NCI-H446 (cell line): ENCODE measurements around the gene TRAF7.

Experiments
- DNase-seq, 2 experiments: peaks; one replicate each; lab custom pipeline; 2025; lab: John Stamatoyannopoulos, UW

The TRAF7 gene

DNA sequence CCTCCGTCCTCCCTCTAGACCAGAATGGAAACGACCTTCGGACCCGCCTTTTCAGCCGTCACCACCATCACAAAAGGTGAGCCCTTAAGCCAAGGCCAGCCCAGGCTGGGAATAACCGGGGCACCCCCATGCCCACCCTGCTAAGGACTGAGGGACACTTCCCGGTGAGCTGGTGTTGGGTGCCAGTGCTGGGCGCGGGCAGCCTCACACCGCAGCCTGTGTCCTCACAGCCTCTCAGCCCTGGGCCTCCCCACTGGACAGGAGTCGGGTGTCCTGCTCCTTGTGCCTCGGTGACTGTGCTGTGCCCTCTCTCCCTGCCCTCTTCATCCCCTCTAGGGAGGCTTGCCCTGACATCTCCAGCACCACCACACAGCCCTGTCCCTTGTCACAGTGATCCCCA is 10.3 kb downstream of the TRAF7 start:
- no peak for DNase-seq

DNA sequence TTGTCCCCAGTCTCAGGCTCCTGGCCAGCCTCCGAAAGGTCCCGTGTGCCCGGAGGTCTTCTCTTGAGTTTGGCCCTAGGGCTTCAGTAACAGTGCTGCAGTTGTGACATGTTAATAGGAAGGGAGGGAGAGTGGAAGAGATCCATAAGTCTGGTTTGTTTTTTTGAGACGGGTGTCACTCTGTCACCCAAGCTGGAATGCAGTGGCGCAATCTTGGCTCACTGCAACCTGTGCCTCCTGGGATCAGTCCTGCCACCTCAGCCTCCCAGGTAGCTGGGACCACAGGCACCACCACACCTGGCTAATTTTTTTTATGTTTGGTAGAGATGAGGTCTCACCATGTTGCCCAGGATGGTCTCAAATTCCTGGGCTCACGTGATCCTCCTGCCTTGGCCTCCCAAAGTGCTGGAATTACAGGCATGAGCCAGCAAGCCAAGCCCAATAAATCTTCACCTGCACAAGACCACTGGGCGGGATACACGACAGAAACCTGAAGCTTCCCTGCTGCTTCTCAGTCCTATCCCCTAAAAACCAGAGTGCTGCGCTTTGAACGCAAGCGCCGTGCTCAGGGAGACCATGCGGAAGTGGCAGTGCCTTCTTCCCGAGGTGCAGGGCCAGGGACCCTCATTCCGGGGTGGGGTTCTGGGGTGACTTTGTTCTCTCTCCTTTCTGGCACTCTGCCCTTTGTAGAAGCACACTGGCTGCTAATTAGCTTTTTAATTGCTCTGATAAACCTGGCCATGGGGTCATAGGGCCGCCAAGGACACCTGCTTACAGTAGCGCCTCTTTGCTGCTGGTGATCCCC is 10.9 kb downstream of the TRAF7 start:
- no peak for DNase-seq

GRCh38 chr16:2167068-2167638 is 11.6 kb downstream of the TRAF7 start:
- no peak for DNase-seq

GRCh38 chr16:2170080-2170479 is 14.5 kb downstream of the TRAF7 start:
- no peak for DNase-seq

- DNase-seq, result no peak
These were observed 15.2 kb downstream of the TRAF7 start for GRCh38 chr16:2170587-2171435.

DNA sequence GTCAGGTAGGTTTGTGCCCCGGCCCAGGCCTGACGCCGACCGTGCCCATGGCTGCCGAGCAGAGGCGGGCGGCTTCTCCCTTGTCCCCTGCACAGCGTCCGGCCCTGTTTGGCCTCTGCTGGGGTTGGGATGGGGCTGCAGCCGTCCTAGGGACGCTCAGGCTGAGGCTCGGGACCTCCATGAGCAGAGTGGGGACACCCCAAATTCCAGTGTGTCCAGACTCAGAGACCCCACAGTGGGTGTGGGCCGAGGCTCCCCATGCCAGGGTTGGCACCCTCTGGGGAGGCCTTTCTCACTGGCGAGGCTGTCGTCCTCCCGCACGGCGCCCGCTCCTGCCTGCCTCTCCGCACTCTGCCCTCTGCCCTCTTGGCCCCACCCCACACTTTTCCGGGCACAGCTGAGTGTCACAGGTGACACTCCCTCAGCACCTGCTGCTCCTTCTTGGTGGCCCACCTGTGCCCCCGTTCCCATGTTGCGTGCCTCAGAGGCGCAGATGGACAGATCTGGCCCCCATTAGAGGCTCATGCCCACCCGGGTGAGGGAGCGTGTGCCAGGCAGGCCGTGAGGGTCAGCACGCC is 16.1 kb downstream of the TRAF7 start:
- no peak for DNase-seq

- DNase-seq, result no peak
These were observed 17.2 kb downstream of the TRAF7 start for GRCh38 chr16:2172688-2173335.

DNA sequence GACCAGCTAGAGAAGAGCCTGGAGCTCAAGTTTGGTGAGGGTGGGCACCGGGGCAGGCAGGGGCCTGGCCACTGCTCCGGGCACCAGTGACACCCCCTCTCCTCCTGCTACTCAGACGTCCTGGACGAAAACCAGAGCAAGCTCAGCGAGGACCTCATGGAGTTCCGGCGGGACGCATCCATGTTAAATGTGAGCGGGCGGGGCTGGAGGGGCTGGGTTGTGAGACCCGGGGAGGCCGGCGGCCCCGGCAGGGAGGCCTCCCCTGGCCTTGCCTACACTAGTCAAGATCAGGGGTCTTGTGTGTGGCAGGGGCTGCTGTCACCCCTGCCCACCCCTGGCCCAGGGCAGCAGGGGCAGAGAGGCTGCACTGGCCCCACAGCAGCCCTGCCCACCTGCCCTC is 17.8 kb downstream of the TRAF7 start:
- DNase-seq, result no peak

DNA sequence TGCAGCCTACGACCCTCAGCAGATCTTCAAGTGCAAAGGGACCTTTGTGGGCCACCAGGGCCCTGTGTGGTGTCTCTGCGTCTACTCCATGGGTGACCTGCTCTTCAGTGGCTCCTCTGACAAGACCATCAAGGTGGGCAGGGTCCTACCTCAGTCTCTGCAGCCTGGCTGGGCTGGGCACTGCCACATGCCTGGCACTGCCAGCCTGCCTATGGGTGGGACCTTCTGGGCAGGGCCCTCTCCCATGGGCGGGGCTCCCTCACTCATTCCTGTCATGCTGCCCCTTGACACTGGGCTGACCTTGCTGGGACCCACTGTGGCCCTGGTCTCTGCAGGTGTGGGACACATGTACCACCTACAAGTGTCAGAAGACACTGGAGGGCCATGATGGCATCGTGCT is 18.3 kb downstream of the TRAF7 start:
- no peak for DNase-seq

DNA sequence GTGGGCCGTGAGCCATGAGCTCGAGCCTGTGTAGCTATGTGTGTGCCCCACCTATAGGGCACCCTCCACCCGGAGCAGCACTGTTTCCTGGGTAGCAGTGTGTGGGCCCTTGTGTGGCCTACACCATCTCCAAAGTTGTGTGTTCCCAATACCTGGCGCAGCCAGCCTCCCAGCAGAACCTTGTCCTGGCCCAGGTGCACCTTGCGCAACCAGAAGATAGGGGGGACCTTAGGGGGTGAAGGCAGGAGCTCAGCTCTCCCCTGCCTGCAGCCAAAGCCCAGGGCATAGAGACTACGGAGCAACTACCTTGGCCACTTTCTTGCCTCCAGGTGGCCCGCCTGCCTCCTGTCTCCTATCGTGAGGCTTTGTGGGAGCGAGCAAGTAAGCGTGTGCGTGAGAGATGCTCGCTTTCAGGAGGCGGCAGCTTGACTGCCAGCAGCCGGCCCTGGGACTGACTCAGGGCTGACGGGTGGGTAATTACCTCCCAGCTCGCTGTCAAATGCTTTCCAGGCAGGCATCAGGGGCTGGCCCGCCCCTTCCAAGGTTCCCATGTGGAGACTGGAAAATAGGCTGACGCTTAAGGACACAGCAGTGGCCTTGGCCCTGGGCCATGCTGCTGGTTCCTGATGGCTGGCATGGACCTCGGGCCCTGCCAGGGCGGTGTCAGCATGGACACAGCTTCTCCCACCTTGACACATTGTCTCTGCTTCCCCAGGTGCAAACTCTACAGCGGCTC is 19.0 kb downstream of the TRAF7 start:
- DNase-seq, result no peak

DNA sequence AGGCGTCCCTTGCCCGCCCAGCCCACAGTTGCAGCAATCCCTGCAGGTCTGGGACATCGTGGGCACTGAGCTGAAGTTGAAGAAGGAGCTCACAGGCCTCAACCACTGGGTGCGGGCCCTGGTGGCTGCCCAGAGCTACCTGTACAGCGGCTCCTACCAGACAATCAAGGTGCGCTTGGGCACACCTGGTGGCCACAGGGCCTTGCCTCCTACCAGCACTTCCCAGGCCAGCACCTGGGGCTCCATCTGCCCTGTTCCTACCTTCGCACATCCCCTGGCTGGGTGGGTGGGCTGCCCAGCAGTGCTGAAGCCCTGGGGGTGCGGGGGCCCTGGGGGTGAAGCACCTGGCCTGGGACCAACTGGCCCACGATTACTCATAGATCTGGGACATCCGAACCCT is 19.9 kb downstream of the TRAF7 start:
- no peak for DNase-seq

- no peak for DNase-seq
These were observed 20.5 kb downstream of the TRAF7 start for GRCh38 chr16:2176047-2176446.

GRCh38 chr16:2177101-2177500 is 21.5 kb downstream of the TRAF7 start:
- DNase-seq, result no peak

DNA sequence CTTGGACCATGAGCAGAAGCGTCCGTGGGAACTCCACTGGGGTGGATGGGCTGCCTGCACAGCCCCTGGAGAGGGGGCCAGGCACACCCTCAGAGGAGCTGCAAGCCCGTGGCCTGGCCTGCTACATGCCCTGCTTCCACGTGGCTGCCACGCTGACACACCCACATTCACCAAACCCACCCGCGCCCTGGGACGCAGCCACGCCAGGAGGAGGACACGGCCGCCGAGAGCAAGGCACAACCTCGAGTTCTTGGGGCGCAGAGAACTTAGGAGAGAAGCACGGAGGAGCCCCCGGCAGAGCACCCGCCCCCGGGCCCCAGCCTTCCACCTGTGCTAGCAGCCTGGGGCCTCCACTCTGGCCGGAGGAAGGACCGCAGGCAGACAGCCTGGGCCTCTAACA is 22.0 kb downstream of the TRAF7 start:
- DNase-seq, result no peak

DNA sequence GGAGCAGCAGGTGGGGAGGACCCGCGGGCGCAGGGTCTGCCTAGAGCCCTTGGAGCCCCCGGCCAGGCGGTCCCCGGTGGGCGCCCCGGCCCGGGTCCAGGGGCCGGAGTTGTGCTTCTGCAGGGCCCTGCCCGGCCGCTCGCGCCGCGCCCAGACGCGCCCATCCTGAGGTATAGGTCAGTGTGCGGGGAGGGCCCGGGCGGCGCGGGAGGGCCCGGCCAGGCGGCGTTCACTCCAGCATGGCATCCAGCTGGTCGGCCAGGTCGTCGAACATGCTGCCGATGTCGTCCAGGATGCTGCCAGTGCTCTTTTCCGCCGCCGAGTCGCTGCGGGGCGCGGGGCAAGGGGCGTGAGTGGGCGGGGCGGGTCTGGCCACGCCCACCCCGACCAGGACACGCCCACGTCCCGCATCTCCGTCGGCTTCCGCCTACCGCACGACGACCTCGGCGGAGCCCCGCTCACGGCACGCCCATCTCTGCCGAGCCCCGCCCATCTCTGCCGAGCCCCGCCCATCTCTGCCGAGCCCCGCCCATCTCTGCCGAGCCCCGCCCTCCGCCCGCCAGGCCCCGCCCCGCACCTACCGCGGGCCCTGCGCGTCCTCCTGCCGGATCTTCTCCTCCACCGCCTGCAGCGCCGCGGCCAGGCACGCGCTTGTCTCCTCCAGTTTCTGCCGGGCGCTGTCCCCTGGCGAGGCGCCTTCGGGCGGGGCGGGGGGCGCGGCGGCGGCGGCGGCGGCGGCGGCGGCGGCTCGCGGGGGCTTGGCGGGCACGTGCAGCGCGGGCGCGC is 22.9 kb downstream of the TRAF7 start:
- DNase-seq, result no peak

DNA sequence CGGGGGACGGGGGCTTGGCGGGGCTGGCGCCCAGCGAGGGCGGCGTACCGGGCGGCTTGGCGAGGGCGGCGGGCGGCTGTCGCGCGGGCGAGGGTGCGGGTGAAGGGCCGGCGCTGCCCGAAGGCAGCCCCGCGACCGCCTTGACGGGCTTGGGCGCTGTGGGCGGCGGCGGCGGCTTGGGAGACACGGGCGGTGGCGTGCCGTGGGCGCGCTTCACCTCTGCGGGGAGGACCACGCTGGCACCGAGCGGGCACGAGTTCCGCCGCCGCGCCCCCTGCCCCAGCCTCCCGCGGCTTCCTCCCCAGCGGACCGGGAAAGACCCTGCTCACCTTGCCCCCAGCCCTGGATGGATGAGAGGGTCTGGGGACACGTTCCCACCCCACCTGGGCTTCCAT is 23.5 kb downstream of the TRAF7 start:
- DNase-seq, result no peak

- no peak for DNase-seq
These were observed 24.0 kb downstream of the TRAF7 start for GRCh38 chr16:2179576-2179975.

- no peak for DNase-seq
These were observed 24.9 kb downstream of the TRAF7 start for GRCh38 chr16:2180461-2180860.

DNA sequence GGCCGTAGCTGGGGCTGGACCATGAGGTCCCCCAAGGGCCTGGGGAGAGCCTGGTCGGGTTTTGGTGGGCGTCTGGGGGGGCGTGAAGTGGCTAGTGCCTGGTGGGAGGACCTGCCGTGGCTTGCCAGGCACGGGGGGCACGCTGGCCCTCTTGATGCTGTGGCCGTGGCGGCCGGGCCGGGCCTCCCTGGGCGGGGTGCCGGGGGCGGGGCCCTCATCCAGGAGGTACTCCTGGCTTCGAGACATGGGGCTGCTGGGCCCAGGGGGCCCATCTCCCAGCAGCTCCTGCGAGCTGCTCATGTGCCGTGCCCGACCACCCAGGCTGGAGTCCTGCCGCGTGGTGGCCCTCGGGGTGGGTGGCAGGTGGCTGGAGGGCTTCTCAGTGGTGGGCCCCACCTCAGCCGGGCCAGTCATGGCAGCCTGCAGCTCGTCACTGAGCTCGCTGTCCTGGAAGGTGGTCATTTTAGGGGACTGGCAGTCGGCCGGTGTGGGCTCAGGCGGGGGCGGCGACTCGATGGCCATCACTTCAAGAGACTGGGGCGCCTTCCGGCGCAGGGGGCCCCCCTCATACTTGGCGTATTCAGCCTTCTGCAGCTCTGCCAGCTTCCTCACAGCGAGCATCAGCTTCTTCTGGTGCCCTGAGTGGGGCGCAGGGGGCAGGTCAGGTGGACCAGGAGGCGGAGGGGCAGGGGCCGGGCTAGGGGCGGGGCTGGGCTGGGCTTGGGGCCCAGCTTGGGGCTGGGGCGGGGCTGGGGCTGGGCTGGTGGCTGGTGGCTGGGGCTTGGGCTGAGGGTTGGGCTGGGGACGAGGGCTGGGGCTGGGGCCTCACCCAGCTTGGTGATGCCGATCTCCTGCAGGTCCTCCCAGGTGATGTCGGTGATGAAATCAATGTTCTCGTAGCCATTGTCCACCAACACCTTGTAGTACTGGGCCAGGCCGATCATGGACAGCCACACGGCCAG is 25.7 kb downstream of the TRAF7 start:
- no peak for DNase-seq
